Amniotic stem cell (primary cell): ENCODE data around the gene INF2.

ENCODE experiments used
- DNase-seq: peaks from one replicate; lab custom pipeline; 2025; lab: John Stamatoyannopoulos, UW

The INF2 gene

DNA sequence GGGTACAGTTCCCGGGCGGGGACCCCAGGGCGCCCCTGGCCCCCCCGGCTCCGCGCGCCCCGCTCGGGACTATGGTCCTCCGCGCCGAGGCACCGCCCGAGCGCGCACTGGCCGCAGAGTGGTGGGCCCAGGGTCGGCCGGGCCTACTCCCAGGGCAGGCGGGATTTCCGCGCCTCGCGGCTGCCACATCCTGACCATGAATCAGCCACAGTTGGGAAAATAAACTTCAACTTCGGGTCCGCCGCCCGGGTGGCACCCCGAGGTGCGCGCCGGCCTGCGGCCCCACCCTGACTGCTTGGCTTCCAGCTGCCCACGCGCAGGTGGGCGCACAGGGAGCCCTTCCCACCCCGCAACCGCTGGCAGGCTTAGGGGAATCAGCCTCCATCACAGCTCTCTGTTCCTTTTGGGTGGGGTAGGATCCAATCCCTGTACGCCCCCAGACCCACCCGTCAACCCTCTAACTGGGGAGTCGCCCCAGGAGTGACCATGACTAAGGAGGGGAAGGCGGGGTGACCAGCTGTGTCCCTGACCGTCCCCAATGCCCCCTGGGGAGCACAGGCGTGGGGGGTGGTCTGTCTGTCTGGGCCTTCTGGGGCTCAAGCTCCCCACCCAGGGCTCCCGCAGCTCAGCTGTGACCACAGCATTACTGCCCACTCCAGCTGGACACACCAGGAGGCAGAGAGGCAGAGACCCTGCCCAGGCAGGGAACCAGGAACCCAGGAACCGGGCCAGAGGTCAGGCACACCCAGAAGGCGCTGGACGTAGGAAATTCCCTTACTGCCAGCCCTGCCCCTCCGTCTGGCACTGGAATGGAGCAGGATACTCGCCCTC, 678 bp downstream of the INF2 start:
- DNase-seq: no peak

DNA sequence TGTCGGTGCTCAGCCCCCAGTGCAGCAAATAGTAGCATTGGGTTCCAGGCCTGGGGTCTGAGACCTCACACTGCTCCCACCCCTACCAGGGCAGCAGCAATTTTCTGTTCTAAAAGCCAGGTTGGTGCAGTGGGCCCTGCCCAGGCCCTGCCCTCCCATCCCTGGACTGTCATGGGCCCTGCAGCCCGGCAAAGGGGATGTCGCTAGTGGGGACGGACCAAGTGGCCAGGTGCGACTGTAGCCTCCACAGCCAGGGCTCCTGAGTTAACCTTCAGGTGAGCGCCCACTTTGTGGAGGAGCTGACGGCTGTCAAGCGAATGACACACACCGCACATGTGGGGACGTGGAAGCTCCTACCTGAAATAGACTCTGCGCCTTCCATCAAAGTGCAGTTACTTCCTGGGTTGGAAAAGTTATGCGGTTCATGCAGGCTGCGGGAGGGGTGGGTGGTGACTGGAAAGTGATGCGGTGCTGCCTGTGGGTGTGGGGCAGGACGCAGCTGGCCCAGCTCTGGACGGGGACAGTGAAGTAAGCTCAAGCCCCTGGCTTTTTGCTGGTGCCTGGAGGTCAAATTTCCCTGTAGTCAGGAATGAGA, 1.5 kb downstream of the INF2 start:
- DNase-seq: no peak

DNA sequence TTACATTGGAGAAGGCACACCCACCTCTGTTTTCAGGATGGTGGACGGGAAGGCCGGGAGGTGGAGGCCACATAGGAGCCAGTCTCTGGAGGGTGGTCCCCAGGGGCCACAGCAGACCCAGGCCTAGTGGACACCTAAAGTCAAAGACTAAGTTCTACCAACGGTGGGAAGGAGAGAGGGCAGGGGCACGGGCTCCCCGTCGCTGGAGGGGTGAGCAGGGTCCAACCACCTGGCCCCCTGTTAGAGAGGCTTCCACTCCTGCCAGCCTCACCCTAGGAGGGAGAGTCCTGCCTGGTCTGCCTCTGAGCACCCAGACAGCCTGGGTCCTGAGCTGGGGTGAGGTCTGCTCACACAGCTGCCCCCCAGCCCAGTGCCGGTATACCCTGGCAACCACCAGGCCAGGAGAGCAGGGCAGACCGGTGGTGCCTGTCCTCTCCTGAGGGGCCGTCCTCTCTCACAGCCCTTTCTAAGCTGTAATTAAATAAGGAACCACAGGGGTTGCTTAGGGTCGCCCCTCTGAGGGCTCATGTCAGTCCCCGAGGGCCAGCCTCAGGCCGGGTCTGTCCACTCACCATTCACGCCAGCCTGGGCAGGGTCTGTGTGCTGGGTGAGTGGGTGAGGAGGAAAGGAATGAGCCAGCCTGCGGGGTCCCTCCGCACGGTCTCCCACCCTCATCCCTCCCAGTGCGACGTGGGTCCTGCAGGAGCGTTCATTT, 2.3 kb downstream of the INF2 start:
- DNase-seq: no peak

DNA sequence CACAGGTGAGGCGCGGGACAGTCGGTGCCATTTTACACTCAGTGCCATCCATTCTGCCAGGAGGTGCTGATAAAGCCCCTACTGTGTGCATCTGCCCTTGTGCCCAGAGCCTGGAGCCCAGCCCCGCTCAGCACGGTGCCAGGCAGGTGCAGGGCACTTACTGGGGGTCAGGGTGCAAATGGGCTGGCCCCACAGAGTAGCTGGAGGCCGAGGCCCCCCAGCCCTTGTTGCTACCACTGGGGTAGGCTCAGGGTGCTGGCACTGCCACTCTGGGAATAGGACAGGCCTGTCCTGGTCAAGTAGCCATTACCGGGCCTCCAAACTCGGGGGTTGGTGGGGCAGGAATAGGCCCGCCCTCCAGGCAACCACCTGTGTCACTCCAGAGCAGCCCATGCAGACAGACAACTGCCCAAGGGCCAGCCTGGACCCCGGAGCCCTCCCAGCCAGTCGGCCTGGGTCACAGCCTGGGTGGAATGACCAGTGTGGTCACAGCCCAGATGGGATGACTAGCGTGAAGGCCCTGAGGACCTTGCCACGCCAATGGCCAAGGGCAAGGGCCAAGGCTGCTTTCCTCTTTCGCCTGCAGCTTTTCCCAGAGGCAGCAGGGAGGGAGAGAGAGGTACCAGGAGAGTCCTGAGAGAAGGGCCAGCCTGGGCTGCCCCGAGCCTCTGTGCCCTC, 3.0 kb downstream of the INF2 start:
- DNase-seq: no peak

DNA sequence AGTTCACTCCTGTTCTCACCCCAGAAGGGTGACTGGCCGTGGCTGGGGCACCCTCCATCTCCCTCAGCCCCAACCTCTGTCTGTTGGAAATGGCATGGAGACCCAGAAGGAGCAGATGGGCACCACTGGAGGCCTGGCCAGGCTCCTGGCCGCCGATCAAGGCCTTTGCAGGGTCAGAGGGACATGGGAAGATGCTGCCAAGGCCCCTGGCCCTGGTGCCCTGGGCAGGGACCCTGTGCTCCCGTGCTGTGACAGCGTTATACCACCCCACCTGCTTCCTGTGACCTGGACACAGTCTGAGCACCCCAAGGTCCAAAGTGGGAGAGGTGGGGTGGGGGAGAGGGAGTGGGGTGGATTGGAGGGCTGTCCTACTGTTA, 3.5 kb downstream of the INF2 start:
- DNase-seq: no peak

DNA sequence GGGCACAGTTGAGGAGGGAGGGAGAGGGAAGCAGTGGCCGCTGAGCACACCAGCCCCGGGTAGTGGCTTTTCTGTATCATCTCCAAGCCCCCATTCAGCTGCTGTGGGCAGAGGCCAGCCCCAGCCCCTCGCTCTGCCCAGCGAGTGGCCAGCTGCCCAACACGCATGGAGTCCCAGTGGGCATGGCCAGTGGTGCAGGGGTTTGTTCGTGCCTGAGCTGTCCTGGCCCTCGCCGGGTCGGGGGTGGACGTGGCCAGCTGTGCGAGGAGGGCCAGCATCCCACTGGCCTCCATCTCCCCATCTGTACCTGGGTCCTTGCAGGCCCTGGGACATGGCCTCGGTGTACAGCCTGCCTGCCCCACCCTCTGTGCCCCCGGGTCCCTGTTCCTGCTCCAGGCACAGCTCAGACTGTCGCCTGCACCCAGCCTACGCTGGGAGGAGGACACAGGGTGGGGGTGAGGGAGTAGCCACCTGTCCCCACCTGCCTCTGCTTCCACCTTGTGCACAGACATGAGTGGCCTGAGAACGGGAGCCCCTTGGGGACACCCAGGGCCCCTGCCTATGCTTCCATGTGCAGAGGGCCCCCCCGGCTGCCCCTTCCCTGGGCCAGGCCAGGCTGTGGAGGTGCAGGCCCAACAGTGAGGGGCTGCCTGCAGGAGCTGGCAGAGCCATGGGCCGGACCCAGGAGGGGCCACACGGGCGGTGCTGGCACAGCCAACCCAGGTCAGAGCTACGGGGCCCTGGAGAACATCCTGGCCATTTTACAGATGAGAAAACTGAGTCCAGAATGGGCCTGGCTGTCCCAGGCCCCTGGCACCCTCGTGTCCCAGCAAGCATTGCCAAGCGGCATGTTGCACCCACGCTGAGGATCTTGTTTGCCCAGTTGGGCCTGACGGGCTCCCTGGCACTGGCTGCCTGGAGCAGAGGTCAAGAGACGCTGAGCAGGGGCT, 4.3 kb downstream of the INF2 start:
- no peak for DNase-seq

DNA sequence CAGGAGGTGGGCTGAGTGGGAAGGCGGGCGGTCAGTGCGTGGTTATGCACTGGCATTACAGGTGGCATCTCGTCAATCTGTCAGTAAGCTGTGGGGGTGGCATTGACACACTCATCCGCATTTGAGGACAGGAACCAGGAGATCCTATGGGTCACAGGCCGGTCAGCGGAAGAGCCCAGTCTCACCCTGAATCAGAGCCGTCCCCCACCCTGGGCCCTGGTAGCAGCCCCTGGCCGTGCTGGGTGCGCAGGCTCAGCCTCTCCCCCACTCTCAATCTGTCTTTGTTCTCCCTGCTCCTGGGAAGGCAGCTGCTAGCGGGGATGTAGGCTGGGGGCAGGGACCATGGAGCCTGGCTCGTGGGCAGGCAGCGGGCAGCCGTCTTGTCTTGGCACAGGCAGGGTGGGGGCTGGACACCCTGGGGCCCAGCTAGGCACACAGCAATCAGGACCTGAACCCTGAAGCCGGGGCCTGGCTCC, 5.1 kb downstream of the INF2 start:
- DNase-seq: no peak

DNA sequence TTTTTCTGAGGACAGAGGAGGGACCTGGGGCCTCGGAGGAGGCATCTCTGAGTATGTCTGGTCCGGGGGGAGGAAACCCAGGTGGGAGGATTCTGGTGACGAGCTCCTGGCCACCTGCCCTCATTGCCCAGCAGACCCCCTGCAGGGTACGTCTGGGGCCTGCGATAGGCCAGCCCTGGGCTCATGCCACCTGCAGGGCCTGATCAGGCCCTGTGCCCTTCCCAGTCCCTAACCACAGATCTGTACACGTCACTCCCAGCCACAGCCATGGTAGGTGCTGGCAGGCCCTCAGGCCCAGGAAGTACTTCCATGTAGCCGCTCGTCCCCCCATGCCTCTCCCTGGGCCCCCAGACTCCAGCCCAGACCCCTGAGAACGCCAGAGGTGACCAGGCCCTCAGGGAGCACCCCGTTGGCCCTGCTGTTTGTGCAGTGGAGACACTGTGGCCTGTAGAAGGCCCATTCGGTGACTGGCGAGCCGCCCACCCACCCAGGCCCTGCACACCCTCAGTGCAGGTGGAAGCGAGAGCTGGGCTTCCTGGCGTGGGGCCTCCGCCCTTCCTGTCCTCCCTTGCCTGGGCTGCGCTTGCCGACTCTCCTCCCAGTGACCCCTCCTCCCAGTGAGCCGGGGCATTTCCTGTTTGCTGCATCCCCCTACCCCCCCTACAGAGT, 5.7 kb downstream of the INF2 start:
- no peak for DNase-seq

DNA sequence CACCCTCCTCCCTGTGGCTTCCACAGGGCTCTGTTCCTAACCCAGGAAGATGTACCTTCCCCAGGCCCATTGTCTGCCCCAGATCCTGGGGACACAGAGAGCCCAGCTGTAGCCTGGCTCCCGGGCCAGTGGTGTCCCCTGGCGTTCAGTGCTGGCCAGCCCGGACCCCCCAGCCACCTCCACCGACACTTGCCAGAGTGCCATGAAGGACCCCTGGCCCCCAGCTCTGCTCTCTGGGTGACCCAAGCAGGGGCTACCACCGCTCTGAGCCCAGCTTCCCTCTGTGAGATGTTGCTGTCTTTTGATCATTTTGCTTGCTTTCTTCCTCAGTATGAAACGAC, 6.2 kb downstream of the INF2 start:
- no peak for DNase-seq

DNA sequence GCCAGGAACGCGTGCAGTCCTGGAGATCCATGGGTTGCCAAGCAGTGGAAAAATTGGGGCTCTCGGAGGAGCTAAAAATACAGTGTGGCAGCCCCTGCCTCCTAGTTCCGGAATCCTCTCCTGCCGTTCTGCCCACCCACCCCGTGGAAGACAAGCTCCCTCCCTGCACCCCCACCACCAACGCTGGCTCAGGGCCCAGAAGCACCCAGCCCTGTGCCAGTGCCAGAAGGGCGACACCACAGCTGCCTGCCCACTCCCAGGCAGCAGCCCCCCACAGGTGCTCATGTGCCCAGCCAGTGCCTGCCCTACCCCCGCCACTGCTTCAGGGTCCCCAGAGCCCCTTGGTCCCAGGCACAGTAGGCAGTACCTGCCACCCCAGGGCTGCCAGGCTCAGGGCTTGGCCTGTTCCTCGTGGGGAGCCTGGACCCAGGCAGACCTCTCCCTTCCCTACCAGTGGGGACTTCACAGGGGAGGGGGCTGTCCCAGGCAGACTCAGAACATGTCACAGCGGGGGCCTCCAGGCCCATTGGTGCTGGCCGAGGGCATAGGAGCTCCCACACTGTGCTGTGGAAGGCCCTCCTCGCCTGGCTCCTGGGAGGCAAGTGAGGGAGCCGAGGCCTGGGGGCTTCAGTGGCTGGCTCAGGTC, 7.4 kb downstream of the INF2 start:
- DNase-seq: no peak

DNA sequence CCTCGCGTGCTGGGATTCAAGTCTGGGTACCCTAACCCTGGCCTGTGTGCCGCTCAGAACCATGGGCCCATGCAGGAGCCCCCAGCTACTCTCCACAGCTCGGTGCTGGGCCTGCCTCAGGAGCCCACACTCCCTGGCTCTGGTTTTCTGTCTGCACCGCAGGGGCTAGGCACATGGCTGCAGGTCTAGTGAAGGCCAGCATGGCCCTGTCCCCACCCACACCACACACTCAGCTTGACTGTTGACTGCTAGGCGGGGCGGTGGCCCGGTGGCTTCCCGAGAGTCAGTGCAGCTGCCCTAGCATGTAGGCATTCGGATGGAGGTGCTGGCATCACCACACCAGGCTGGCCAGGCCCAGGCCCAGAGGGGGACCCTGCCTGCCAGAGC, 7.9 kb downstream of the INF2 start:
- no peak for DNase-seq

DNA sequence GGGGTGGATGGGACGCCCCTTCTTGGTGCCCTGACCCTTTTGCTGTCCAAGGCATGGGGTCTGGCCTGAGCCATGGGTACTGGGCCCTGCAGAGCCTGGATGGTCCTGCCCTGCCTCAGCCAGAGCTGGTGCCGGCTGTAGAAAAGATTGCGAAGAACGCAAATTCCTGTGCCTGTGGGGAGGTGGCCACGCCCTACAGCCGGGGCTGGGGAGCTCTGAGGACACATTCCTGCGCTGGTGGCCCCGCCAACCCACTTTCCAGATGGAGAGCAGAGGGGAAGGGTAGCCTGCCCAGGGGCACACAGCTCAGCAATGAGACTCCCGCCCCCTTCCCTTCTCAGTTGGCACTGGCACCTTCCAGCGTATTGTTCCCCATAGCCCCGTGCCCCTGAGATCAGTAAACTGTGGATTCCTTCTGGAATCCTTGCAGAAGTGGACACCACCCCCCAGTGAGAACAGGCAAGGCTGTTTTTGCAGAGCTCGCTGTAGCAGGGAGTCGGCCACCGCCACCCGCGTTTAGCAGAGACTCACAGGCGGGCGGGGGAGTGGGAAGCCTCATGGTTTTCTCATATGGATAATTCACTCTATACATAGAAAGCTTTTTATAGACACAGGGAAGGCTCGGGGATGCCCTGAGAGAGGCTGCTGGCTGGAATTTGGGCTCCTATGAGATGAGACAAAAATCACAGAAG, 8.6 kb downstream of the INF2 start:
- no peak for DNase-seq

DNA sequence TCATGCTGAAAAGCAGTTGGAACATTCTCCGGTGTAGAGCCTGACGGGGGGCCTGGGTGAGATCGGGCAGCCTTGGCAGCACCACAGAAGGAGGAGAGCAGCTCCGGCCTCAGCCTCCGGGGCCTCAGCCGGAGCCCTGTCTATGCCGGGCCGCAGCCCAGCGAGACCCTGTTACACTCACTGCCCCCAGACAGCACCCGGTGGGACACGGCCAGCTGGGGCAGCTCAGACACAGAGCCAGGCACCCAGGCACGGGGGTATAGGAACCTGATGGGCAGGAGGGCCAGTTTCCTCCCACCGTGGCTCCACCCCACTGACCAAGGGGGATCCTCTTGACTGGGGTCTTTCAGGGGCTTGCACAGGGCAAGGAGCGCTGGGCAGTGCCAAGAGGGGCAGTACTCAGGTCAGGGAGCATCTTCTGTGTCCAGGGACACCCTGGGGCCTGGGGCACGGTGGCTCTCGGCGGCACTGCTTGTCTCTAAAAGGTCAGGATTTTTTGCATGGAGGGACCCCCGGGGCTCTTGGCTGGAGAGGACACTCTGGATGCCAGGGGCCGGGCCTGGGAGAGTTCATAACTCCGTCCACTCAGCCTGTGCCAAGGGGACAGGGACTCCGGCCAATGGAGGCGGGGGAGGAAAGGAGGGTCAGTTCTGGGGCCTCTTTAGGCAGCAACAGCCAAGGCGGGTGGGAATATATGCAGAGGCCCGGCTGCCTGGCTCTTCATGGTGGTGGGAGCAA, 9.4 kb downstream of the INF2 start:
- DNase-seq: no peak

DNA sequence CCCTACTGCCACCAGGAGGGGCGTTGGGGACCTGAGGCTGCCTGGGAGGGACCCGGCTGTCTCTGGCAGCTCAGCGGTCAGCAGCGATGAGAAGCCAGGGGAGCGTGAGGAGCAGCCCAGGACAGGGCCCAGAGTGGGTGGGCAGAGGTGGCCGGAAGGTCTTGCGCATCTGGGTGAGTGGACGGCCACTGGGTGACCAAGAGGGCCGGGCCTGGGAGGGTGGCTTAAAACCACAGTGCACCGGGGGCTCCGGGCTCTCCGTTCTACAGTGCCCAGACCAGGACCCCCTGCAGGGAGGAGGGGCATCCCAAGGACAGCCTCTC, 10.0 kb downstream of the INF2 start:
- no peak for DNase-seq

DNA sequence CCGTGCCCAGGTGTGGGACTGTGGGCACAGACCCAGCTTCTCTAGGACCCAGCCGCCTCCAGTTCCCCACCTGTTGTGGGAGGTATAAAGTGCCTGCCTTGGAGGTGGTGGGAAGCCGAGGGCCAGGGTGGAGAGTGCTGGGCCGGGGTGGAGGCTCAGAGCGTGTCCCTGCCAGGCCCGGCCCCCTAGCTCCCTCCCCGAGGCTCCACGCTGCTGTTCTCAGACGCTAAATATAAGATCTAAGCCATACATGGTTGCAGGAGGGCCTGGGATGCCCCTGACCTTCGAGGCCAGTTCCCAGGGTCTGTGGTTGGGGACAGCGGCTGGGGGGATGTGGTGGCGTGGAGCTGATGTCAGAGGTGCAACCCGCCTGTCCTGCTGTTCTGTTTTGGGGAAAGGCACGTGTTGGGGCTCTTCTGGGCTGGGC, 10.8 kb downstream of the INF2 start:
- DNase-seq: no peak

DNA sequence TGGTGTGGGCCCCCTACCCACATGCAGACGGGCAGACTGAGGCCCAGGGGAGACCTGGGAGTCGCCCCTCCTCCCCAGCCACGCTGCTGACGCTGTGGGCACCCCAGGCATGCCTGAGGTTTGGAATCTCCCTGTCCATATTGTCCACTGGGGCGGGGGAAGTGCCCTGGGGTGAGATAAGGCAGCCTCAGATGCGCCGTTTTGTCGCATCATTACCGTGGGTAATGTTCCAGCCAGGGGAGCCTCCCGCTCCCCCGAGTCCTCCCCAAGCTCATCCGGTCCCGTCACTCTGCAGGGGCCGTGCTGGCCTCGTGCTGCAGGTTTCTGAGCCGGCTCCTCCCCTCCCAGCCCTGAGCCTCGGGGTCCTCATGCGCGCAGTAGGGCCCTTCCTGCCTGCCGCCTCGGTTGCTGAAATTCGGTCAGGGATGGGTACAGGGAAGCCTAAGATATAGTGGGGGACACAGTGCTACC, 11.4 kb downstream of the INF2 start:
- DNase-seq: no peak

DNA sequence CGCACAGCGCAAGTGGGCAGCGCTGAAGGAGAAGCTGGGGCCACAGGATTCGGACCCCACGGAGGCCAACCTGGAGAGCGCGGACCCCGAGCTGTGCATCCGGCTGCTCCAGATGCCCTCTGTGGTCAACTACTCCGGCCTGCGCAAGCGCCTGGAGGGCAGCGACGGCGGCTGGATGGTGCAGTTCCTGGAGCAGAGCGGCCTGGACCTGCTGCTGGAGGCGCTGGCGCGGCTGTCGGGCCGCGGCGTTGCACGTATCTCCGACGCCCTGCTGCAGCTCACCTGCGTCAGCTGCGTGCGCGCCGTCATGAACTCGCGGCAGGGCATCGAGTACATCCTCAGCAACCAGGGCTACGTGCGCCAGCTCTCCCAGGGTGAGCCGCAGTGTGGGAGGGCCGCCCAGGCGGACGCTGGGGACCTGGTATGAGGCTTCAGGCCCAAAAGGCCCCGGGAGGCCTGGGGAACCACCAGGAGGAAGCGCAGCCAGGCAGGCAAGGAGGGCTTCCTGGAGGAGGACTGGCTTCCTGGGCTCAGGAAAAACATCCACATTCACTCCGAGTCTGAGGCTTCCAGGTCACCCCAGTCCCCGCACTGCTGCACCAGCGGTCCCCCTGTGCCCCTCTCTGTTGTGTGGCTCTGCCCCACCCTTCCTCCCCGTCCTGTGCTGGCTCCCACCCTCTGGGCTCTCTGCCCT, 12.1 kb downstream of the INF2 start:
- no peak for DNase-seq

DNA sequence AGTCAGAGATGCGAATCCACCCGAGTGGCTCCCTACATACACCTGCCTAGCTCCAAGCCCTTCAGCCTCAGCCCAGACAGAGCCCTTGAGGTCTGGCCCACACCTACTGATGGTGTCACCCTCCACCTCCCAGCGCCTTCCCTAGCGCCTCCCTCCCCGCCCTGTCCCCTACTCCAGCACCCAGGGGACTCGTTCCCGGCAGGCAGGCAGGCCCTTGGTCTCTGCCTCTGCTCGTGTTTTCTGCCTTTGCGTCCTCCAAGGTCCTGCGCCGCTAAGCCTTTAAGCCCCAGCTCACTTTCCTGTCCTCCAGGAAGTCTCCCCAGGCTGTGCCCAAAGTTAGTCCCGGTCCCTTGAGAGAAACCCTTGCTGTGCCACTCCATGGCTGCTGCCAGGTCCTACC, 12.7 kb downstream of the INF2 start:
- no peak for DNase-seq

DNA sequence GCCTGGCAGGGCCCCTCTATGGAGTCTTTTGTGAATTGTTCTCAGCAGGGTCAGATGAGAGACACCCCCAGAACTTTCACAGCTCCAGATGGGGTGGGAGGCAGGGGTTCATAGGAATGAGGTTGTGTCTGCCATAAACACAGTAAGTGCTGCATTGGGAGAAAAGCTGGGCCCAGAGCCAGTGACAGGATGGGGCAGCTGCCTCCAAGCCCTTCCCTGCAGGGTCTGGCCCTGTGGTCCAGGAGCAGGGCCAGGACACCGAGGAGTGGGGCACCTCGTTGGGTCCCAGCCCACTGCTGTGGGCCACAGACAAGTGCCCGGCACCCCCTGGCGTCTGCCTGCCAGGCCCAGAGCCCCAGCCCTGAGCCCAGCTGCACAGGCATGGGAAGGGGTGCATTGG, 13.3 kb downstream of the INF2 start:
- no peak for DNase-seq
